Adipose tissue (tissue), 3 donors: Measurements from ENCODE around the gene EPGN. TPM values are rescaled to one million over a fixed set of nuclear protein-coding genes. Genes with fewer than 3 reads are reported as not detected.

Source experiments
- H3K27ac ChIP-seq: one replicate; pipeline ENCODE4 v1.5.1; 2013; ENCODE audit warnings: low read depth, low read length
- WGBS, 3 donors: extraction: QIAGEN DNeasy Blood & Tissue Kit; methylation state at CpG; one replicate each; pipeline ENCODE4 v1.1.7; 2013; 5-methylcytosine and 5-hydroxymethylcytosine counted together
- polyA plus RNA-seq, 3 donors: library from polyadenylated mRNA; stranded (reverse); fragments of 200-250 nt; gene quantifications; one replicate each; pipeline ENCODE4 v1.2.3, GENCODE V29; 2013
- donor health status: healthy with polysubstance abuse.
- donor health status: Bipolar disorder and iron deficiency.
- donor health status: healthy.

Gene EPGN
- under 1 TPM in 2 of 3 donors, not detected in 1; 0.06 to 0.97 TPM for polyA plus RNA-seq

- no peak within 1 kb of the TSS for H3K27ac ChIP-seq
- 55 to 64% (median 60%) methylated on average over 5 of the region's 5 CpGs for WGBS, 3 donors
These were observed at the start of gene EPGN for GRCh38 chr4:74308215-74308614. Gene EPGN, plus strand, starts transcription at chr4:74308470. Its CDS starts 64 bp downstream, at chr4:74308534.

GRCh38 chr4:74258963-74259362 is 49.3 kb upstream of the EPGN start:
- H3K27ac ChIP-seq, result no peak overlapping the region
- 38 to 77% (median 52%) methylated on average over 1 of the region's 1 CpG for WGBS, 3 donors

GRCh38 chr4:74260036-74260435 is 48.2 kb upstream of the EPGN start:
- WGBS, 3 donors, result 84 to 100% (median 88%) methylated on average over 1 of the region's 1 CpG
- H3K27ac ChIP-seq, result no peak overlapping the region

- no peak overlapping the region for H3K27ac ChIP-seq
These were observed 45.7 kb upstream of the EPGN start for GRCh38 chr4:74262522-74262921.

- H3K27ac ChIP-seq, result no peak overlapping the region
These were observed 44.7 kb upstream of the EPGN start for GRCh38 chr4:74263551-74263950.

GRCh38 chr4:74266081-74266480 is 42.2 kb upstream of the EPGN start:
- H3K27ac ChIP-seq, result no peak overlapping the region

GRCh38 chr4:74267998-74268606 is 40.2 kb upstream of the EPGN start:
- H3K27ac ChIP-seq, result no peak overlapping the region

GRCh38 chr4:74268643-74269042 is 39.6 kb upstream of the EPGN start:
- H3K27ac ChIP-seq, result no peak overlapping the region
- 91 to 97% (median 95%) methylated on average over 2 of the region's 2 CpGs for WGBS, 3 donors

GRCh38 chr4:74278490-74278889 is 29.8 kb upstream of the EPGN start:
- H3K27ac ChIP-seq, result no peak overlapping the region
- 69 to 95% (median 92%) methylated on average over 3 of the region's 3 CpGs for WGBS, 3 donors

GRCh38 chr4:74279716-74280115 is 28.6 kb upstream of the EPGN start:
- H3K27ac ChIP-seq, result no peak overlapping the region
- 94 to 100% (median 95%) methylated on average over 3 of the region's 3 CpGs for WGBS, 3 donors

- no peak overlapping the region for H3K27ac ChIP-seq
These were observed 25.3 kb upstream of the EPGN start for GRCh38 chr4:74282926-74283325.

- no peak overlapping the region for H3K27ac ChIP-seq
- WGBS, 3 donors, result 92% methylated on average over 2 of the region's 2 CpGs
These were observed 24.7 kb upstream of the EPGN start for GRCh38 chr4:74283614-74284013.

- WGBS, 3 donors, result 36 to 86% (median 71%) methylated on average over 3 of the region's 3 CpGs
- no peak overlapping the region for H3K27ac ChIP-seq
These were observed 24.2 kb upstream of the EPGN start for GRCh38 chr4:74284053-74284452.

- no peak overlapping the region for H3K27ac ChIP-seq
- WGBS, 3 donors, result 92 to 97% (median 93%) methylated on average over 1 of the region's 1 CpG
These were observed 21.1 kb upstream of the EPGN start for GRCh38 chr4:74287164-74287563.

GRCh38 chr4:74287791-74288190 is 20.5 kb upstream of the EPGN start:
- no peak overlapping the region for H3K27ac ChIP-seq

- H3K27ac ChIP-seq, result no peak overlapping the region
- WGBS, 3 donors, result 75 to 83% (median 80%) methylated on average over 1 of the region's 1 CpG
These were observed 16.8 kb upstream of the EPGN start for GRCh38 chr4:74291471-74291870.

GRCh38 chr4:74292111-74292870 is 16.0 kb upstream of the EPGN start:
- no peak overlapping the region for H3K27ac ChIP-seq

GRCh38 chr4:74293558-74293957 is 14.7 kb upstream of the EPGN start:
- 78 to 90% (median 86%) methylated on average over 2 of the region's 2 CpGs for WGBS, 3 donors
- H3K27ac ChIP-seq, result no peak overlapping the region

GRCh38 chr4:74294681-74295080 is 13.6 kb upstream of the EPGN start:
- WGBS, 3 donors, result 91 to 95% (median 92%) methylated on average over 1 of the region's 1 CpG
- H3K27ac ChIP-seq, result no peak overlapping the region

GRCh38 chr4:74297539-74297938 is 10.7 kb upstream of the EPGN start:
- no peak overlapping the region for H3K27ac ChIP-seq

More at GRCh38 chr4:74297539-74297938, 10.7 kb upstream of the EPGN start:
- WGBS, 3 donors, result 80 to 86% (median 84%) methylated on average over 1 of the region's 1 CpG
